H9 (cell line): Measurements from ENCODE around the gene PODXL2. TPM values are rescaled to one million over a fixed set of nuclear protein-coding genes. Genes with fewer than 3 reads are reported as not detected.

Experiments
- DNase-seq: peaks from one replicate; pipeline ENCODE4 v3.0.0-alpha.2; 2017
- H2AFZ ChIP-seq: one replicate; pipeline ENCODE4 v1.6.1; 2013; ENCODE audit warnings: mild to moderate bottlenecking, low read length, control low read depth, moderate library complexity
- H2AK5ac ChIP-seq: 2 replicates; pipeline ENCODE4 v1.6.1; 2013; ENCODE audit warnings: low read length, control low read depth, mixed read lengths; ENCODE audit not compliant: insufficient read length
- H2BK120ac ChIP-seq: one replicate; pipeline ENCODE4 v1.6.1; 2013; ENCODE audit warnings: low read depth, mild to moderate bottlenecking, low read length, control low read depth, inconsistent platforms; ENCODE audit not compliant: poor library complexity, severe bottlenecking
- H2BK12ac ChIP-seq: 2 replicates; pipeline ENCODE4 v1.6.1; 2013; ENCODE audit warnings: low read length, control low read depth, mixed read lengths, low read depth; ENCODE audit not compliant: insufficient read length
- H2BK15ac ChIP-seq: 2 replicates; pipeline ENCODE4 v1.6.1; 2013; ENCODE audit warnings: low read depth, low read length, control low read depth
- H2BK20ac ChIP-seq: one replicate; pipeline ENCODE4 v1.6.1; 2013; ENCODE audit warnings: low read depth, mild to moderate bottlenecking, low read length, control low read depth, inconsistent platforms; ENCODE audit not compliant: poor library complexity, severe bottlenecking
- H2BK5ac ChIP-seq: 2 replicates; pipeline ENCODE4 v1.6.1; 2013; ENCODE audit warnings: low read length, control low read depth, mixed read lengths; ENCODE audit not compliant: insufficient read length
- H3K14ac ChIP-seq: 2 replicates; pipeline ENCODE4 v1.6.1; 2013; ENCODE audit warnings: low read length, control low read depth; ENCODE audit not compliant: insufficient read depth
- H3K18ac ChIP-seq: 2 replicates; pipeline ENCODE4 v1.6.1; 2013; ENCODE audit warnings: low read depth, mild to moderate bottlenecking, mixed read lengths, low read length, control low read depth; ENCODE audit not compliant: insufficient read length
- H3K23ac ChIP-seq: 2 replicates; pipeline ENCODE4 v1.6.1; 2013; ENCODE audit warnings: low read length, control low read depth, mixed read lengths, low read depth; ENCODE audit not compliant: insufficient read length
- H3K23me2 ChIP-seq: 2 replicates; pipeline ENCODE4 v1.6.1; 2013; ENCODE audit warnings: low read depth, mild to moderate bottlenecking, mixed read lengths, low read length, control low read depth; ENCODE audit not compliant: insufficient read length, poor library complexity, severe bottlenecking
- H3K27ac ChIP-seq: 2 replicates; pipeline ENCODE4 v1.5.1; 2013; ENCODE audit warnings: low read length, control low read depth, mixed read lengths, low read depth; ENCODE audit not compliant: insufficient read length
- H3K27me3 ChIP-seq: 2 replicates; pipeline ENCODE4 v1.6.1; 2013; ENCODE audit warnings: low read length, control low read depth, inconsistent platforms; ENCODE audit not compliant: insufficient read depth
- H3K4ac ChIP-seq: 2 replicates; pipeline ENCODE4 v1.6.1; 2013; ENCODE audit warnings: low read depth, mild to moderate bottlenecking, control low read depth, inconsistent platforms, low read length, moderate library complexity
- H3K4me1 ChIP-seq: 2 replicates; pipeline ENCODE4 v1.6.1; 2013; ENCODE audit warnings: low read length, control low read depth, inconsistent platforms; ENCODE audit not compliant: insufficient read depth
- H3K4me2 ChIP-seq: 2 replicates; pipeline ENCODE4 v1.6.1; 2013; ENCODE audit warnings: low read length, control low read depth, mixed read lengths; ENCODE audit not compliant: insufficient read length, insufficient read depth
- H3K56ac ChIP-seq: 2 replicates; pipeline ENCODE4 v1.6.1; 2013; ENCODE audit warnings: low read depth, mild to moderate bottlenecking, mixed read lengths, low read length, control low read depth; ENCODE audit not compliant: insufficient read length
- H3K79me1 ChIP-seq: 2 replicates; pipeline ENCODE4 v1.6.1; 2013; ENCODE audit warnings: low read depth, mild to moderate bottlenecking, moderate library complexity, low read length, control low read depth, inconsistent platforms; ENCODE audit not compliant: insufficient read depth, poor library complexity, severe bottlenecking
- H3K79me2 ChIP-seq: 2 replicates; pipeline ENCODE4 v1.6.1; 2013; ENCODE audit warnings: low read length, control low read depth, inconsistent platforms; ENCODE audit not compliant: insufficient read depth
- H3K9ac ChIP-seq: 2 replicates; pipeline ENCODE4 v1.6.1; 2013; ENCODE audit warnings: low read length, control low read depth, mixed read lengths; ENCODE audit not compliant: insufficient read length; ENCODE audit errors: extremely low read depth
- H3K9me3 ChIP-seq: one replicate; pipeline ENCODE4 v1.6.1; 2013; ENCODE audit warnings: low read depth, low read length, inconsistent platforms; ENCODE audit not compliant: control insufficient read depth
- H3T11ph ChIP-seq: one replicate; pipeline ENCODE4 v1.6.1; 2013; ENCODE audit warnings: mild to moderate bottlenecking, low read length, control low read depth, inconsistent platforms
- H4K20me1 ChIP-seq: one replicate; pipeline ENCODE4 v1.6.1; 2013; ENCODE audit not compliant: control insufficient read depth, insufficient read length, insufficient read depth
- H4K5ac ChIP-seq: 2 replicates; pipeline ENCODE4 v1.6.1; 2013; ENCODE audit warnings: low read depth, mild to moderate bottlenecking, mixed read lengths, low read length, control low read depth; ENCODE audit not compliant: insufficient read length
- H4K8ac ChIP-seq: replicated peaks from 2 replicates; pipeline ENCODE4 v1.6.1; 2013; ENCODE audit warnings: low read length, control low read depth, mixed read lengths, low read depth; ENCODE audit not compliant: insufficient read length
- H4K91ac ChIP-seq: 2 replicates; pipeline ENCODE4 v1.6.1; 2013; ENCODE audit warnings: low read depth, mild to moderate bottlenecking, moderate library complexity, mixed read lengths, low read length, control low read depth; ENCODE audit not compliant: insufficient read length
- H3K27ac Mint-ChIP-seq, 3 experiments: 2 replicates in 2 of 3; 3 replicates in 1 of 3; pipeline ENCODE4 v1.8.0; 2020 to 2021; ENCODE audit warnings: mixed read lengths in 3 of 3, mild to moderate bottlenecking in 1 of 3, moderate library complexity in 1 of 3
- H3K27me3 Mint-ChIP-seq: 2 replicates; pipeline ENCODE4 v1.8.0; 2021; ENCODE audit warnings: low read depth, mild to moderate bottlenecking, moderate library complexity, mixed read lengths
- H3K36me3 Mint-ChIP-seq, 3 experiments: 2 replicates in 2 of 3; 3 replicates in 1 of 3; pipeline ENCODE4 v1.8.0; 2020 to 2021; ENCODE audit warnings: low read depth in 3 of 3, mixed read lengths in 3 of 3; ENCODE audit not compliant: insufficient read depth in 1 of 3
- H3K4me1 Mint-ChIP-seq, 2 experiments: 2 replicates each; pipeline ENCODE4 v1.8.0; 2020; ENCODE audit warnings: mixed read lengths in 2 of 2
- H3K4me3 Mint-ChIP-seq, 2 experiments: 2 replicates in 1 of 2; 3 replicates in 1 of 2; pipeline ENCODE4 v1.8.0; 2020 to 2021; ENCODE audit warnings: mild to moderate bottlenecking in 2 of 2, mixed read lengths in 2 of 2, moderate library complexity in 1 of 2
- H3K9me3 Mint-ChIP-seq, 2 experiments: 2 replicates in 1 of 2; 3 replicates in 1 of 2; pipeline ENCODE4 v1.8.0; 2020; ENCODE audit warnings: mild to moderate bottlenecking in 2 of 2, mixed read lengths in 2 of 2, moderate library complexity in 1 of 2
- CTCF ChIP-seq: fragments of 200-600 bp; sonication (generic); conservative IDR thresholded peaks from 3 replicates; pipeline ENCODE4 v1.8.0; 2021; ENCODE audit warnings: antibody characterized with exemption, mild to moderate bottlenecking
- WGBS: extraction: QIAGEN DNeasy Blood & Tissue Kit; methylation state at CpG from one replicate; pipeline ENCODE4 v1.1.7; 2013; ENCODE audit warnings: missing lambda C conversion rate, low lambda C conversion rate, mixed read lengths; ENCODE audit not compliant: insufficient read length; ENCODE audit errors: extremely low coverage; 5-methylcytosine and 5-hydroxymethylcytosine counted together
- total RNA-seq: library from RNA; stranded (reverse); gene quantifications from 2 replicates; pipeline ENCODE4 v1.2.1, GENCODE V29; 2021

Gene PODXL2
- total RNA-seq, 1 experiment from 2014 or later: 24.6 TPM

- Mint-ChIP-seq H3K36me3 (no peaks in the 10 kb centered on the region), H3K27ac (no peak overlapping the region), H3K9me3 (no peaks in the 10 kb centered on the region), H3K27me3 (peaks cover 21% of the 10 kb centered on the region), H3K4me1 (peaks cover 28 to 35% of the 10 kb centered on the region in 2 experiments), H3K4me3 (no peak overlapping the region)
- DNase-seq: no peak
- Histone ChIP-seq H3K14ac (no peak overlapping the region; the same call in 1 of the 2 replicates), H2AK5ac (no peak overlapping the region), H3K27ac (no peak overlapping the region), H4K5ac (no peak overlapping the region), H3K79me1 (no peaks in the 10 kb centered on the region), H3K23ac (no peak overlapping the region), H3K56ac (no peak overlapping the region), H3K4me2 (no peak overlapping the region), H2AFZ (no peak overlapping the region), H3K18ac (no peak overlapping the region), H2BK5ac (no peak overlapping the region), H2BK20ac (no peak overlapping the region), H3K23me2 (no peaks in the 10 kb centered on the region), H3K4me1 (peaks cover 7% of the 10 kb centered on the region; the same call in 1 of the 2 replicates), H4K20me1 (no peaks in the 10 kb centered on the region), H3K79me2 (no peaks in the 10 kb centered on the region), H2BK120ac (no peak overlapping the region), H2BK12ac (no peak overlapping the region), H4K8ac (no peak overlapping the region), H3K27me3 (no peaks in the 10 kb centered on the region; the same call in 1 of the 2 replicates), H3K9ac (no peak overlapping the region), H4K91ac (no peak overlapping the region), H2BK15ac (no peak overlapping the region), H3T11ph (no peak overlapping the region), H3K9me3 (no peaks in the 10 kb centered on the region), H3K4ac (no peak overlapping the region)
- TF ChIP-seq CTCF: no peak
- WGBS: no CpG with 5 or more reads among the region's 7 CpGs
Measured at GRCh38 chr3:127718245-127718915, 89.4 kb downstream of the PODXL2 start.
